ENCODE results near the gene SLC41A1.
A peak's percentile ranks its signal among the peaks of the same experiment; 100 is the strongest.

The SLC41A1 gene

DNA sequence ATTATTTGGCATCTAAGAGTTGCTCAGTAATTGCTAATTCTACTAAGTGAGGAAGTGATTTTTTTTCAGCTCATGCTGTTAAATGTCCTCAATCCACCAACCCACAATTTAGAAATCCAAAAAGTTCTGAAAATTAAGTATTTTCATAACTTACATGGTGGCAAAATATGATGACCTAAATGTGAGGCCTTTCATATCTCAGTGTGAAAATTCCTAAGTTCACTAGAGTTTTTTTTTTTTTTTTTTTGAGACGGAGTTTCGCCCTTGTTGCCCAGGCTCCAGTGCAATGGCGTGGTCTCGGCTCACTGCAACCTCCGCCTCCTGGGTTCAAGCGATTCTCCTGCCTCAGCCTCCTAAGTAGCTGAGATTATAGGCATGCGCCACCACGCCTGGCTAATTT, 68.6 kb downstream of the SLC41A1 start:
- no peak overlapping the region for H3K4me3 ChIP-seq (ENCODE audit: low read depth, low read length)
- DNase-seq (ENCODE audit: low read depth): no peak
- in situ Hi-C loops (cut with HindIII; ENCODE audit: low sequenced_read_pairs): no loop called here
- TF ChIP-seq CTCF (IDR thresholded peaks at IDR 0.05; ENCODE audit: low read depth, low read length, missing control alignments): no peak

GRCh38 chr1:205743977-205744376, 69.0 kb downstream of the SLC41A1 start:
- no peak for DNase-seq (ENCODE audit: low read depth)
- no peak for TF ChIP-seq CTCF (IDR thresholded peaks at IDR 0.05; ENCODE audit: low read depth, low read length, missing control alignments)
- in situ Hi-C loops (cut with HindIII; ENCODE audit: low sequenced_read_pairs): no loop called here
- no peak overlapping the region for H3K4me3 ChIP-seq (ENCODE audit: low read depth, low read length)

- in situ Hi-C loops (cut with HindIII; ENCODE audit: low sequenced_read_pairs): no loop called here
- TF ChIP-seq CTCF (IDR thresholded peaks at IDR 0.05; ENCODE audit: low read depth, low read length, missing control alignments): no peak
- H3K4me3 ChIP-seq (ENCODE audit: low read depth, low read length): no peak overlapping the region
These were observed 71.3 kb downstream of the SLC41A1 start for GRCh38 chr1:205741681-205742080.

GRCh38 chr1:205739348-205740160, 73.4 kb downstream of the SLC41A1 start:
- H3K4me3 ChIP-seq (ENCODE audit: low read depth, low read length): no peak overlapping the region
- peak; percentile 23 for TF ChIP-seq CTCF (IDR thresholded peaks at IDR 0.05; ENCODE audit: low read depth, low read length, missing control alignments)
- in situ Hi-C loops (cut with HindIII; ENCODE audit: low sequenced_read_pairs): no loop called here
- DNase-seq (ENCODE audit: low read depth): peak; percentile 3

More at GRCh38 chr1:205741681-205742080, 71.3 kb downstream of the SLC41A1 start:
- DNase-seq (ENCODE audit: low read depth): no peak
